Pancreas (tissue), 10 donors: ENCODE results near the gene SGCD. TPM values are rescaled to one million over a fixed set of nuclear protein-coding genes. Genes with fewer than 3 reads are reported as not detected.

Source experiments
- ATAC-seq, 4 donors: fragments of 200-7000 bp; cut with Tn5 transposase; one replicate each; pipeline versions ENCODE4 v1.8.0 to v1.9.1; 2020; ENCODE audit warnings: mild to moderate bottlenecking in 4 of 4, moderate library complexity in 4 of 4
- DNase-seq, 6 donors: peaks; one replicate each; pipeline ENCODE4 v3.0.0-alpha.2; 2020
- FAIRE-seq: peaks from 2 replicates; lab custom pipeline; 2012; peaks lifted over from hg19 to GRCh38; lab: Jason Lieb, UNC
- H3K27ac ChIP-seq, 4 donors: fragments of 200-600 bp; sonication (generic); 1 replicate in 3 of 4; 2 replicates in 1 of 4; pipeline versions ENCODE4 v1.5.0 to v1.8.0; 2020
- H3K27me3 ChIP-seq, 4 donors: fragments of 200-600 bp; one replicate each; pipeline ENCODE4 v1.8.0; 2021
- H3K36me3 ChIP-seq, 3 donors: fragments of 200-600 bp; sonication (generic) in 1 of 3; one replicate each; pipeline versions ENCODE4 v1.5.0 to v1.8.0; 2020 to 2021
- H3K4me1 ChIP-seq, 3 donors: fragments of 200-600 bp; one replicate each; pipeline ENCODE4 v1.8.0; 2021
- H3K4me3 ChIP-seq, 4 donors: fragments of 200-600 bp; sonication (generic) in 2 of 4; one replicate each; pipeline versions ENCODE4 v1.5.0 to v1.8.0; 2020 to 2021
- H3K9me3 ChIP-seq, 4 donors: fragments of 200-600 bp; one replicate each; pipeline ENCODE4 v1.8.0; 2021
- WGBS, 2 donors: extraction: QIAGEN DNeasy Blood & Tissue Kit; methylation state at CpG; one replicate each; pipeline ENCODE4 v1.1.7; 2013; 5-methylcytosine and 5-hydroxymethylcytosine counted together
- intact Hi-C, 3 donors: fragments of 100-400 bp; cut with DNase I; formaldehyde crosslinking; loops; one replicate each; pipeline versions ENCODE4 v1.11.1 to v1.14.2; 2022
- polyA plus RNA-seq, 2 donors: library from polyadenylated mRNA; stranded (reverse); fragments of 200-250 nt; gene quantifications; one replicate each; pipeline ENCODE4 v1.2.3, GENCODE V29; 2013
- total RNA-seq, 6 donors: library from RNA; stranded (reverse); fragmentation: NEBNext Ultra II Directional in 4 of 6; extraction: Animal tissue kit (Norgen Biotek cat#: 25700) in 4 of 6; gene quantifications; one replicate each; pipeline versions ENCODE4 v1.2.1 to v1.2.4, GENCODE V29; 2021 to 2023
- TF ChIP-seq, protein P1 (sequence below), 4 donors: fragments of 200-600 bp; sonication (generic) in 3 of 4; IDR thresholded peaks; one replicate each; pipeline versions ENCODE4 v1.5.0 to v1.8.0; 2021; ENCODE audit warnings: antibody characterized with exemption in 4 of 4
- donor health status: healthy with polysubstance abuse.
- donor health status: DM: no; HTN: no; CAD: no; lungs with moderate emphysema.
- donor health status: DM: no; HTN: no; CAD: no.
- donor health status: control.
- donor health status: control.
- donor health status: Bipolar disorder and iron deficiency.
- donor health status: DM: yes; HTN: yes; CAD: no.
- donor health status: DM: no; HTN: no; CAD: no.
- donor health status: DM: no; HTN: no; CAD: no.
- donor health status: DM: yes; HTN: yes; CAD: no.

Gene SGCD
- total and polyA plus RNA-seq, 8 donors = 0.11 to 1.9 (median 0.35) TPM

DNA sequence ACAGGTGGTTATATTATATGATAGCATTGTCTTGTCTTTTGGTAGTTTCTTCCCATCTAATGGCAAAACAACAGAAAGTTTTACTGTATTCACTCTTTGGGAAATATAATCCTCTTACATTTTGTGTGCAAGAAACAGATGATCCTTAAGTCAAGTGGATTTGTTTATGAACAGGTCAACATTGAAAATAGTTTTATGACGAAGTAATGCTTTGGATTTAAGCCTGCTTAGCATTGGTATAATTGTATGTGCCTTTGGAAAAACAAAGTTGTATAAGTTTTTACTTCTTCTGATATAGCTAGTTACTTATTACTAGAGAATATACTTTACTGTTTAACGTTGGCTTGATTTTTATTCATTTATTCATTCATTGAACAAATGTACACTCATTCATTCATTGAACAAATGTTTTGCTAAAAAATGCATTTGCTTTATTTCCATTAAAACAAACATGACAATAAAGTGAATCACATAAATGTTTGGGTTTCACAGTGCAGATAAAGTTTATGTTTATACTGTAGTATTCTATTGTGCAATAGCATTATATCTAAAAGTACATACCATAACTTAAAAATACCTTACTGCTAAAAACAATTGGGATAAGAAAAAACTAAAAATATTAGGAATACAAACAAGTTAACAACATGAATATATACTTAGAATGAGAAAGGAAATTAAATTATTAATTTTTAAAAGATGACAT is 12.3 kb downstream of the SGCD start:
- TF ChIP-seq, protein P1, sequence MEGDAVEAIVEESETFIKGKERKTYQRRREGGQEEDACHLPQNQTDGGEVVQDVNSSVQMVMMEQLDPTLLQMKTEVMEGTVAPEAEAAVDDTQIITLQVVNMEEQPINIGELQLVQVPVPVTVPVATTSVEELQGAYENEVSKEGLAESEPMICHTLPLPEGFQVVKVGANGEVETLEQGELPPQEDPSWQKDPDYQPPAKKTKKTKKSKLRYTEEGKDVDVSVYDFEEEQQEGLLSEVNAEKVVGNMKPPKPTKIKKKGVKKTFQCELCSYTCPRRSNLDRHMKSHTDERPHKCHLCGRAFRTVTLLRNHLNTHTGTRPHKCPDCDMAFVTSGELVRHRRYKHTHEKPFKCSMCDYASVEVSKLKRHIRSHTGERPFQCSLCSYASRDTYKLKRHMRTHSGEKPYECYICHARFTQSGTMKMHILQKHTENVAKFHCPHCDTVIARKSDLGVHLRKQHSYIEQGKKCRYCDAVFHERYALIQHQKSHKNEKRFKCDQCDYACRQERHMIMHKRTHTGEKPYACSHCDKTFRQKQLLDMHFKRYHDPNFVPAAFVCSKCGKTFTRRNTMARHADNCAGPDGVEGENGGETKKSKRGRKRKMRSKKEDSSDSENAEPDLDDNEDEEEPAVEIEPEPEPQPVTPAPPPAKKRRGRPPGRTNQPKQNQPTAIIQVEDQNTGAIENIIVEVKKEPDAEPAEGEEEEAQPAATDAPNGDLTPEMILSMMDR (IDR thresholded peaks at IDR 0.05) = no peak
- ATAC-seq (no peak), FAIRE-seq (no peak), DNase-seq (no peak)
- H3K9me3 ChIP-seq = no peaks in the 10 kb centered on the region
- 40 to 48% methylated on average over 2 of the region's 2 CpGs for WGBS, 2 donors
- no peak overlapping the region for H3K27ac ChIP-seq
- no peaks in the 10 kb centered on the region for H3K4me1 ChIP-seq
- no peak overlapping the region for H3K4me3 ChIP-seq
- H3K27me3 ChIP-seq = no peaks in the 10 kb centered on the region
- no peaks in the 10 kb centered on the region for H3K36me3 ChIP-seq
- intact Hi-C loops = no loop called here

DNA sequence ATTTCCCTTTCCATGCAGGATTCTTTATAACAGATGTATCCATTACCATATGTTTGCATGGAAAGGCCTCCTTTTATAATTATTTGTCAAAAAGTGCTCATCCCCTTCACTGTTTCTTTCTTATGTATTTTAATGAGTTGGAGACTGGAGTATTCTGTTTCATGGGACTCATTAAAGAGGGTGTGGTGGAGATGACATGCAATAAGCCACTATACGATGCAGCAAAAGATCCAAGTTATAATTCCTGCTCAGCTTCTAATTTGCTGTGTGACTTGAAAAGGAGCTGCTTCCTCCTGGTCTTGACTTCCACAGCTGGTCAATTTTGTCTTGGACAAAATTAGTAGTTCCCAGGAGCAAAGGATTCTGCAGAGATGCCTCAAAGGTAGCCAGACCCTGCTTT is 13.9 kb downstream of the SGCD start:
- Histone ChIP-seq H3K9me3 (no peaks in the 10 kb centered on the region), H3K36me3 (no peaks in the 10 kb centered on the region), H3K4me3 (no peak overlapping the region), H3K4me1 (no peaks in the 10 kb centered on the region), H3K27me3 (no peaks in the 10 kb centered on the region), H3K27ac (no peak overlapping the region)
- DNase-seq = no peak
- ATAC-seq = no peak
- WGBS, 2 donors = 68 to 82% methylated on average over 1 of the region's 1 CpG
- no peak for FAIRE-seq
- TF ChIP-seq, protein P1 (IDR thresholded peaks at IDR 0.05) = no peak
- intact Hi-C loops = no loop called here

DNA sequence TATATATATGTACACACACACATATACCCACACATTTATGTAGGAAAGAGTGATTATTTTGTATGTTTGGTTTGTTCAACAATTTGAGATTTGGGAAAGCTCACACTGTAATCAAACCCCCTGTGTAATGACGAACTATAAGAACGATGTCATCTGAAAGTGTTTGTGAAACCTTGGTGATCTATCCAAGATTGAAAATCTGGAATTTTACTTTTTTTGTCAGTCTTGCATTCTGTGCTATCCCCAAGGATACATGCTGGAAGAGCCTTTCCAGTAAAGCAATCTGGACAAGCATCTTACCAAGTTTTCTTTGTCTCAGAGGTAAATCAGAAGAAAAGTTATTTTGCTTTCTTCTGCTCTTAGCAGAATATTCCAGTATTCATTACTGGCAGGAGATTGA is 23.3 kb downstream of the SGCD start:
- H3K27me3 ChIP-seq = peaks cover 0 to 3% (median 0%) of the 10 kb centered on the region in 4 donors
- FAIRE-seq = no peak
- no peak overlapping the region for H3K4me3 ChIP-seq
- H3K9me3 ChIP-seq = no peaks in the 10 kb centered on the region
- WGBS, 2 donors = 57 to 80% methylated on average over 2 of the region's 2 CpGs
- ATAC-seq = no peak
- H3K36me3 ChIP-seq = no peaks in the 10 kb centered on the region
- DNase-seq = no peak
- intact Hi-C loops = no loop called here
- TF ChIP-seq, protein P1 (IDR thresholded peaks at IDR 0.05) = no peak
- no peak overlapping the region for H3K27ac ChIP-seq
- no peaks in the 10 kb centered on the region for H3K4me1 ChIP-seq

DNA sequence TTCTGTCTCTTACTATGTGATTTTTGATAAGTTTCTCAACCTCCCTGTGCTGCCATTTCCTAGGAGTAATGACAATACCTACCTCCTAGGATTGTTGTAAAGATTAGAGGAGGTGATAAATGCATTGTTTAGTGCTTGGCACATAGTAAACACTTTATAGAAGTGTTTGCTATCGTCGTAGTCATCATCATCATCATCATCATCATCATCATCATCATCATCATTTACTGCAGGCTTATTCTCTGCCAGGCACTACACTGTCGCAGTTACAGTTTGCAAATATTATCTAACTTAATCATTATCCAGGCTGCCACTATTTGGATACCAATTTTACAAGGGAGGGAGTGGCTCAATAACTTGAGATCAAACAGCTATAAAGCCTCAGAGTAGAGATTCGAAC is 24.5 kb downstream of the SGCD start:
- no peaks in the 10 kb centered on the region for H3K36me3 ChIP-seq
- H3K4me3 ChIP-seq = no peak overlapping the region
- no peak overlapping the region for H3K27ac ChIP-seq
- WGBS, 2 donors = 41 to 44% methylated on average over 4 of the region's 4 CpGs
- no peak for ATAC-seq
- no peaks in the 10 kb centered on the region for H3K27me3 ChIP-seq
- no peaks in the 10 kb centered on the region for H3K9me3 ChIP-seq
- TF ChIP-seq, protein P1 (IDR thresholded peaks at IDR 0.05) = no peak
- H3K4me1 ChIP-seq = no peaks in the 10 kb centered on the region
- FAIRE-seq = no peak
- intact Hi-C loops = no loop called here
- no peak for DNase-seq

DNA sequence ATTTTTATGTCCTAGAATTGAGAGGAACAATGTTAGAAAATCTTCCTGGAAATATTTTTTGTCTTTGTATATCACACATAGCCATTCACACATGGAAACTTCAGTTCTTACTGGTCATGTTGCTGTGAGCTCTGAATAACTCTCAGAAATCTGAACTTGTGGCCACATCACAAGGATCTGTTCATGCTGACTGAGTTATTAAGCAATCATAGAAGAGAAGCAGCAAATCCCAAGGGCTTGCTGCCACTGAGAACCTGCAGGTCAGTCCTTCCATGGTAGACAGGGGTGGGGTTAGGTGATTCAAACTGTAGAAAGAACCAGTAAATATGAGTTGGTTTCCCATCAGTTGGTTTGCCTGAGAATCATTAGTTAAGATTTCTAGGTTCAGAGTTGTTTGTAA is 27.6 kb downstream of the SGCD start:
- DNase-seq = no peak
- Histone ChIP-seq H3K27me3 (no peaks in the 10 kb centered on the region), H3K4me3 (no peak overlapping the region), H3K27ac (no peak overlapping the region), H3K36me3 (no peaks in the 10 kb centered on the region), H3K4me1 (no peaks in the 10 kb centered on the region), H3K9me3 (no peaks in the 10 kb centered on the region)
- ATAC-seq = no peak
- FAIRE-seq = no peak
- intact Hi-C loops = no loop called here
- TF ChIP-seq, protein P1 (IDR thresholded peaks at IDR 0.05) = no peak
